A549 (cell line): ENCODE data around the gene CALM1.

Experiments
- CEBPB ChIP-seq, 2 experiments: fragments of >200 bp in 1 of 2; sonication (Bioruptor Twin) in 1 of 2; formaldehyde crosslinking in 1 of 2; IDR thresholded peaks; 2 replicates each; pipeline ENCODE4 v1.6.1; 2012 to 2016
- POLR2AphosphoS2 ChIP-seq: conservative IDR thresholded peaks from 2 replicates; pipeline ENCODE4 v1.6.1; 2012; ENCODE audit warnings: low read length, improper control_type of control experiment, inconsistent platforms
- TF ChIP-seq, protein P1 (sequence below): fragments of >200 bp; sonication (Bioruptor Twin); formaldehyde crosslinking; IDR thresholded peaks from 3 replicates; pipeline ENCODE4 v1.5.1; 2016
- TF ChIP-seq, protein P2 (sequence below): fragments of >200 bp; sonication (Bioruptor Twin); formaldehyde crosslinking; IDR thresholded peaks from 3 replicates; pipeline ENCODE4 v1.6.1; 2016

DNA sequence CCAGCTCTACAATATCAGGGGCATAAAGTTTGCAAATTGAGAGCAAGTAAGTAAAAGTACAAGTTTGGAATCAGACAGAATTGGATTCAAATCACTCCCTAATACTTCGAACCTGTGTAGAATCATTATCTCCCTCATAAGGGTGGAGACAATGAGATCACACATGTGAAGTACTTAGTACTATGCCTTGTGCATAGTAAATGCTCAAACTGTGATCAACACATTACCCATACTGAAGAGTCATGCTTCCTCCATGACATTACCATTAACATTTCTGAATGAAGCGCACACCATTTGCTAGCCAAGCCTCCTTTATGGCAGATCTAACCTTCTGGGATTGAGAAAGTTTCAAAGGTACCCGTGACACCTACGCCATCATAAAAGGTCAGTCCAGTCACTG is 38.5 kb upstream of the CALM1 start:
- no peak for TF ChIP-seq POLR2AphosphoS2
- TF ChIP-seq, protein P1, sequence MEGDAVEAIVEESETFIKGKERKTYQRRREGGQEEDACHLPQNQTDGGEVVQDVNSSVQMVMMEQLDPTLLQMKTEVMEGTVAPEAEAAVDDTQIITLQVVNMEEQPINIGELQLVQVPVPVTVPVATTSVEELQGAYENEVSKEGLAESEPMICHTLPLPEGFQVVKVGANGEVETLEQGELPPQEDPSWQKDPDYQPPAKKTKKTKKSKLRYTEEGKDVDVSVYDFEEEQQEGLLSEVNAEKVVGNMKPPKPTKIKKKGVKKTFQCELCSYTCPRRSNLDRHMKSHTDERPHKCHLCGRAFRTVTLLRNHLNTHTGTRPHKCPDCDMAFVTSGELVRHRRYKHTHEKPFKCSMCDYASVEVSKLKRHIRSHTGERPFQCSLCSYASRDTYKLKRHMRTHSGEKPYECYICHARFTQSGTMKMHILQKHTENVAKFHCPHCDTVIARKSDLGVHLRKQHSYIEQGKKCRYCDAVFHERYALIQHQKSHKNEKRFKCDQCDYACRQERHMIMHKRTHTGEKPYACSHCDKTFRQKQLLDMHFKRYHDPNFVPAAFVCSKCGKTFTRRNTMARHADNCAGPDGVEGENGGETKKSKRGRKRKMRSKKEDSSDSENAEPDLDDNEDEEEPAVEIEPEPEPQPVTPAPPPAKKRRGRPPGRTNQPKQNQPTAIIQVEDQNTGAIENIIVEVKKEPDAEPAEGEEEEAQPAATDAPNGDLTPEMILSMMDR, result no peak
- TF ChIP-seq, protein P2, sequence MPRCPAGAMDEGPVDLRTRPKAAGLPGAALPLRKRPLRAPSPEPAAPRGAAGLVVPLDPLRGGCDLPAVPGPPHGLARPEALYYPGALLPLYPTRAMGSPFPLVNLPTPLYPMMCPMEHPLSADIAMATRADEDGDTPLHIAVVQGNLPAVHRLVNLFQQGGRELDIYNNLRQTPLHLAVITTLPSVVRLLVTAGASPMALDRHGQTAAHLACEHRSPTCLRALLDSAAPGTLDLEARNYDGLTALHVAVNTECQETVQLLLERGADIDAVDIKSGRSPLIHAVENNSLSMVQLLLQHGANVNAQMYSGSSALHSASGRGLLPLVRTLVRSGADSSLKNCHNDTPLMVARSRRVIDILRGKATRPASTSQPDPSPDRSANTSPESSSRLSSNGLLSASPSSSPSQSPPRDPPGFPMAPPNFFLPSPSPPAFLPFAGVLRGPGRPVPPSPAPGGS, result no peak
- TF ChIP-seq CEBPB (IDR thresholded peaks at IDR 0.05), result no peak
